ENCODE measurements around the gene TMEM145.

- TF ChIP-seq KAT7 (CRISPR knock-in tag; IDR thresholded peaks at IDR 0.05; ENCODE audit: borderline replicate concordance) (no peak), BRF2 (IDR thresholded peaks at IDR 0.05; ENCODE audit: borderline replicate concordance, insufficient read depth, insufficient read length) (no peak), CTCF (IDR thresholded peaks at IDR 0.05 in 2 of 3, conservative IDR thresholded peaks at IDR 0.05 in 1 of 3; ENCODE audit: insufficient read depth in 2 of 3, low read depth in 1 of 3, low read length in 3 of 3) (no peak), ZNF449 (CRISPR knock-in tag; IDR thresholded peaks at IDR 0.05) (no peak), HIVEP1 (CRISPR knock-in tag; IDR thresholded peaks at IDR 0.05) (no peak), POLR2A (conservative IDR thresholded peaks at IDR 0.05) (no peak), CHD2 (IDR thresholded peaks at IDR 0.05; ENCODE audit: low read depth, low read length) (no peak), TEAD1 (CRISPR knock-in tag; IDR thresholded peaks at IDR 0.05) (no peak), SMC3 (conservative IDR thresholded peaks at IDR 0.05; ENCODE audit: insufficient read depth, low read depth, low read length) (no peak), CLOCK (CRISPR knock-in tag; IDR thresholded peaks at IDR 0.05; ENCODE audit: borderline replicate concordance) (no peak), CHD1 (IDR thresholded peaks at IDR 0.05; ENCODE audit: low read length) (no peak), NR2C2 (CRISPR knock-in tag; IDR thresholded peaks at IDR 0.05) (no peak), NR2C2 (tag; IDR thresholded peaks at IDR 0.05) (no peak), RFX5 (IDR thresholded peaks at IDR 0.05; ENCODE audit: low read depth, low read length) (no peak), ETV1 (tag; conservative IDR thresholded peaks at IDR 0.05; ENCODE audit: low read depth) (no peak)
These were observed 1.9 kb downstream of the TMEM145 start for GRCh38 chr19:42315024-42315423.

All from K562 (cell line).